ENCODE data around the gene XPOT.

Gene XPOT

GRCh38 chr12:64497903-64498302 is 93.7 kb downstream of the XPOT start:
- H3K36me3 ChIP-seq (ENCODE audit: insufficient read depth, low read length), result peaks cover 36% of the 10 kb centered on the region
- H3K27me3 ChIP-seq (ENCODE audit: control insufficient read depth in 1 of 2, insufficient read depth in 2 of 2, low read length in 2 of 2), result no peaks in the 10 kb centered on the region

GRCh38 chr12:64500394-64500793 is 96.2 kb downstream of the XPOT start:
- peaks cover 27% of the 10 kb centered on the region for H3K36me3 ChIP-seq (ENCODE audit: insufficient read depth, low read length)
- H3K4me1 ChIP-seq (ENCODE audit: insufficient read depth, low read length), result no peaks in the 10 kb centered on the region
- H3K9me3 ChIP-seq (ENCODE audit: low read length), result no peaks in the 10 kb centered on the region
- H3K27me3 ChIP-seq (ENCODE audit: control insufficient read depth in 1 of 2, insufficient read depth in 2 of 2, low read length in 2 of 2), result no peaks in the 10 kb centered on the region
- H3K4me3 ChIP-seq (ENCODE audit: low read depth in 1 of 2, low read length in 2 of 2), result no peak overlapping the region
- H3K9ac ChIP-seq (ENCODE audit: low read length), result no peak overlapping the region
- no peak overlapping the region for H3K27ac ChIP-seq (ENCODE audit: low read depth, low read length)

More at GRCh38 chr12:64497903-64498302, 93.7 kb downstream of the XPOT start:
- no peaks in the 10 kb centered on the region for H3K4me1 ChIP-seq (ENCODE audit: insufficient read depth, low read length)
- H3K27ac ChIP-seq (ENCODE audit: low read depth, low read length), result no peak overlapping the region
- H3K9me3 ChIP-seq (ENCODE audit: low read length), result no peaks in the 10 kb centered on the region
- no peak overlapping the region for H3K4me3 ChIP-seq (ENCODE audit: low read depth in 1 of 2, low read length in 2 of 2)
- no peak overlapping the region for H3K9ac ChIP-seq (ENCODE audit: low read length)
